Retina (tissue), 1 donor: ENCODE results near the gene DZANK1.
"Not testable (repeated sequence)": the region's sequence is repeated elsewhere in the genome, so short reads cannot be mapped to it uniquely, and the experiment has no call there.

ENCODE experiments used
- DNase-seq: peaks from one replicate; pipeline ENCODE4 v3.0.0-alpha.2; 2016

Gene DZANK1

DNA sequence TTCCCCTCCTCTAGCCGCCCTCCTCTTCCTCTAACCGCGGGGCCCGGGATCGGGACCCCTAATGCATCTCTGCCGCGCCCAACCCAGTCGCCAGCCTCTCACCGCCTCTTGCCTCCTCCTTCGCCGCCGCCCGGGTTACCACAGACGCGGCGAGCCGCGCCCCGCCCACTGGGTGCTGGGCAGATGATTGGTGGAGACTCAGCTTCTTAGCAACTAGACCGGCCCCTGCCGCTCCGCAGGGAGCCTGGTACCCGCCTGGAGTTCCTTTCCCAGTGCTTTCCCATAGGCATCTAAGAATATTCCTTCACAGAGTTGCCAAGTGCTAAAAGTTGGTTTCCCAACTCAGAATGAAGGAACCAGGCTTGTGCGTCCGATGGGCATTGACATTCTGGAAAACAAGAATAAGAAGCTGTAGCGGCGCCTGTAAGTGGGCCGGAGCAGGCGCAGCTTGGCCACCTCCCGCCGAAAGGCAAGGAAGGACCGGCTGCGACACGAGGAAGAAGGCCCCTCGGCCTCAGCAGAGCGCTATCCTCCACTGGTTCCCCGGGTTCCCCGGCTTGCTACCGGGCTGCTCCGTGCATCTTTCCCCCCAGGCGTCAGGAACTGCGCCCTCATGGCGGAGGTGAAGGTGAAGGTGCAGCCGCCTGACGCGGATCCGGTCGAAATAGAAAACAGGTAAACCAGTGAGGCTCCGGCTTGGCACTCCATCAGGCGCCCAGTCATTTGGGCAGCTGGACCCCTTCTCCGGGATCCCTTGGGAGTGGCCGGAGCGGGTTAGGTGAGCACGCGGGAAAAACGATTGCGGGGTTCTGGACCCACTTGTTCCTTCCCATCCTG lies at the start of gene DZANK1, which contains the start of gene POLR3F:
TSS of gene DZANK1 (minus strand) at position 137 of the 837 bp plus-strand sequence. CDS start 1,672 bp downstream, outside the sequence.
TSS of gene POLR3F (plus strand) at position 497 of the 837 bp plus-strand sequence. CDS start at position 614, 117 bp downstream.
- DNase-seq, result peak; percentile 100

GRCh38 chr20:18515973-18516372 lies 49.1 kb upstream of the DZANK1 start:
- no peak for DNase-seq

DNA sequence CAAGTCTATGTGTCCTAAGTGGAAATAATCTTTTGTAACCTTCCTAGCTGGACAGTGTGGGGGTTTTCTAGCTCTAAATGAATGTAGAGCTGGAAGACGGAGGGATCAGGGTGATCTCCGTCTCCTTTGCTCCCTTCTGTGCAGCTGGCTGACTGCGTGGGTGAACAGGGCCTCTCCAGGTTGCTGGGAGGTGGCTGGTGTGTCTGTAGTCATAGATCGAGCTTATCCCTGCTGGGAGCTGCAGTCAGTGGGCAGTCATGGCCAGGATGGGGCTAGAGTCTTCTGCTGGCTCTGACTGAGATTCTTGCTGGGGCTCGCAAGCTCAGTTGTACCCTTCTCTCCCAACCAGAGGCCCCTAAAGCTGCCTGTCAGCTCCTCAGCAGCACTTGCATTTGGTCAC lies 47.3 kb upstream of the DZANK1 start:
- DNase-seq, result no peak

GRCh38 chr20:18513208-18513607 lies 46.4 kb upstream of the DZANK1 start:
- DNase-seq, result no peak

- DNase-seq, result no peak
Measured at GRCh38 chr20:18511571-18511970, 44.7 kb upstream of the DZANK1 start.

DNA sequence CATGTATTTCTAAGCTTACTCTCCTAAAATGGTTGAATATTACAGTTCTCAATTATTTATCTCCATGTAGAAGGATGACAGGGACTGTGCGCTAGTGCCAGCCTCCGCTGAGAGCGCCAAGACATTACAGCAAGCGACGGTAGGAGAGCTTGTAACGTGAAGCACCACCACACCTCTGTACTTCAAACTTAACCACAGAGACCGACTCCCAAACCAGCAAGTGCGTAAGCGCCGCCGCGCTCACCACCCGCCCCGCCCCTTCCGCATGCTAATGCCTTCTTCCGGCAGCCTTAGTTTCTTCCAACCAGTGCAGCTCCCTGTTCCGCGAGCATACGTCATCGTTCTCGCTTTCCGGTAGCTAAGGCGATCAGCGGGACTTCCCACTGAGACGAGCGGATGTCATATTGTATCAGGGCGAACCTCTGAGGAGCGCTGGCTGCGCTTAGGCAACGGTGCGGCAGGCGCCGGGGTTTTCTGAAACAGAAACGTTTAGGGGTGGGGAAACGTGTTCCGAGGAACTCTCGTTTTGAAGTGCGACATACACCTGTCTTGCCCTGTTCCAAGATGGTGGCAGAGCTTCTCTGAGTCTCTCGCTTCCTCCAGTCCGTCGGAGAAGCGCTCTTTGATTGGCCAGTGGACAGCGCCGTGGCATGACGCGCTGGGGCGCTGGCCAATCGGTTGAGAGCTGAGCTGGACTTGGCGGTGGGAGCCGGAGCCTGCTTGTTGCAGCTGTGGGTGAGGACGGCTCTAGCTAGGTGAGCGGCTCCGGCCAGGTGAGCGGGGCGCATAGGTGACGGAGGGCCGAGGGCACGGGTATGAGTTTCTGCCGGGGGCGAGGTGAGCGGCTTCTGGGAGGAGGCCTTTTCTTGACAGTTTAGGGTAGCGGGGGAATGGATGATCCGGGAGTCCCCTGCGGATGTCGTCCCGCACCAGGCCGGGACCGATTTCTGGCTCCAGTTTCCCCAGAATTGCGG lies 40.7 kb upstream of the DZANK1 start, which contains the start of gene SEC23B:
TSS of gene SEC23B (plus strand) at position 723 of the 974 bp plus-strand sequence. CDS start 2,896 bp downstream, outside the sequence.
- peak; percentile 100 for DNase-seq

DNA sequence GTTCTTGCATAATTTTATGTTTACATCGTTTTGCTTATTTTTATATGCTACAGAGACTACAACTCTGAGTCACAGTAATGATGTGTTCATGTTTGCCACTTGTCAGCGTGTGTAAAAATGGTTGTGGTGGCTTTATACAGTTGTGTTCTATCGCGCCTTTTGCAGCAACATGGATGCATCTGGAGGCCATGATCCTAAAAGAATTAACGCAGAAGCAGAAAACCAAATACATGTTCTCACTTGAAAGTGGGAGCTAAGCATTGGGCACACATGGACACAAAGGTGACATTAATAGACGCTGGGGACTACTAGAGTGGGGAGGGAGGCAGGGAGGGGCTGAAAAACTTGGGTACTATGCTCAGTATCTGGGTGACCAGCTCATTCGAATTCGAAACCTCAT lies 39.9 kb upstream of the DZANK1 start:
- DNase-seq, result no peak

DNA sequence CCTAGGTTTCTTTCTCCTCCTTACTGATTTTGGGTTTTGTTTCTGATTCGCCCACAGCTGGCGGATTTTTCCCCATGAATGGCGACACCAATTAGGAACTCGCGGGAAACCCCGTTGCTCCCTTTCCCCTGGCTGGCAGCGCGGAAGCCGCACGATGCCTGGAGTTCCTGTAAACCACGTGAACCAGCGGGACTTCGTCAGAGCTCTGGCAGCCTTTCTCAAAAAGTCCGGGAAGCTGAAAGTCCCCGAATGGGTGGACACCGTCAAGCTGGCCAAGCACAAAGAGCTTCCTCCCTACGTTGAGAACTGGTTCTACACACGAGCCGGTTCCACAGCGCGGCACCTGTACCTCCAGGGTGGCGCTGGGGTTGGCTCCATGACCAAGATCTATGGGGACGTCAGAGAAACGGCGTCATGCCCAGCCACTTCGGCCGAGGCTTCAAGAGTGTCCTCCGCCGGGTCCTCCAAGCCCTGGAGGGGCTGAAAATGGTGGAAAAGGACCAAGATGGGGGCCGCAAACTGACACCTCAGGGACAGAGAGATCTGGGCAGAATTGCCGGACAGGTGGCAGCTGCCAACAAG lies 37.7 kb upstream of the DZANK1 start:
- no peak for DNase-seq

DNA sequence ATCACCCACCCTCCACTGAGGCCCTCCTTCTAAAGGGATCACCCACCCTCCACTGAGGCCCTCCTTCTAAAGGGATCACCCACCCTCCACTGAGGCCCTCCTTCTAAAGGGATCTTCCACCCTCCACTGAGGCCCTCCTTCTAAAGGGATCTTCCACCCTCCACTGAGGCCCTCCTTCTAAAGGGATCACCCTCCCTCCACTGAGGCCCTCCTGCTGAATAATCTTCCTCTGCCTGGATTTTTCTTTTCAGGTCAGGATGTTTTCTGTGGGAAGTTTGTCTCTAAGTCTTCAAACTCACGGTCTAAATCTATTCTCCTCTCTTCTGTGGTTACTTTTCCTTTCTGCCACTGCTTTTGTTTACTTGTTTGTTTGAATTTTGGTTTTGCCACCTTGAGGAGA lies 34.8 kb upstream of the DZANK1 start:
- DNase-seq, result not testable (repeated sequence)

GRCh38 chr20:18497603-18498002 lies 30.8 kb upstream of the DZANK1 start:
- DNase-seq, result no peak

- DNase-seq, result peak; percentile 93
Measured at GRCh38 chr20:18496740-18497592, 30.1 kb upstream of the DZANK1 start, which contains the start of gene RBBP9. Gene RBBP9, minus strand, starts transcription at chr20:18497225. Its CDS starts 58 bp downstream, at chr20:18497167.

DNA sequence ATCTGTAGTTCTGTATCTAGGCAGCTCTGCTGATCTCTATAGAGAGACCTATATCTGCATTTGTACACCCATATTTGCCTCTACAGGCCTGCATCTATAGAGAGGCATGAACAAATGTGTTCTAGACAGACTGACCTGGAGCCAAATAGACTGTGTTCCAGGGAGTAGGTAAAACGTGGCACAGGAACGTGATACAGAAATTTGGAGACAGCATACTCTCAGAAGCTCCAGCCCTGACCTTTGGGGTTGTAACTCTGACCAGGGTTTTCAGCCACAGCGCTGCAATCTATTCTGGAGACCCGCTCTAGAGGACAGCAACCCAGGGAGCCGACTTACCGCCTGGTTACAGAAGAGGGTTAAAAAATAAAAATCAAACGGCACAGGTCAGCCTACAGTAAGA lies 29.2 kb upstream of the DZANK1 start:
- no peak for DNase-seq

- DNase-seq, result no peak
Measured at GRCh38 chr20:18488301-18488700, 21.5 kb upstream of the DZANK1 start.

- DNase-seq, result no peak
Measured at GRCh38 chr20:18481596-18481995, 14.8 kb upstream of the DZANK1 start.

DNA sequence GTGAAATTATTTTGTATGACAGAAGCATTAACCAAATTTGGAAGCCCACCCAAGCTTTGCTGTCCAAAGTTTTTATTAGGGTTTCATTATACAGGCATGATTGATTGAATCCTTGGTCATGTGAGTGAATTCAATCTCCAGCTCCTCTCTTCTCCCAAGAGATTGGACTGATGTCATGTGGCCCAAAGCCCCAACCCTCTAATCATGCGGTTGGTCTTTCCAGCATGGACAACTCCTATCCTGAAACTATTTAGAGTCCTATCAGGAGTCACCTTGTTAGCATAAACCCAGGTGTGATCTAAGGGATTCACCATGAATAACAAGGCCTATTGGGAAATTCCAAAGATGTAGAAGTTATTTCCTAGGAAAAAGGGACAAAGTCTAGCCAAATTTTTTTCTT lies 11.0 kb upstream of the DZANK1 start:
- DNase-seq, result no peak

GRCh38 chr20:18477218-18477617 lies 10.4 kb upstream of the DZANK1 start:
- DNase-seq, result no peak

DNA sequence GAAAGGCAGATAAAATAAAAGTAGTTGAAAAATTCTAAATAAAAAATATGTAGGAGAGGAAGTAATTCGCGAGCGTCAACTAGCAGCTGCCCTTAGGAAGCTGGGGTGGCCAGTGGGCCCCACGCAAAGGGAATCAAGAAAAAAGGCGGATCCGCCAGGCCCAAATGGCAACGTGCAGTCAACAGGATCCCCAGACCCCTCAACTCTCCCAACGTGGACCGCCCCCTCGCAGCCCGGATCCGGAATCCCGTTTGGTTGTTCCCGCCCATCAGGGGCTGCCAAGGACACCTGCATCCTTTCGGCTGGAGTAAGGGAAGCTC lies 296 bp downstream of the DZANK1 start:
- DNase-seq, result no peak

DNA sequence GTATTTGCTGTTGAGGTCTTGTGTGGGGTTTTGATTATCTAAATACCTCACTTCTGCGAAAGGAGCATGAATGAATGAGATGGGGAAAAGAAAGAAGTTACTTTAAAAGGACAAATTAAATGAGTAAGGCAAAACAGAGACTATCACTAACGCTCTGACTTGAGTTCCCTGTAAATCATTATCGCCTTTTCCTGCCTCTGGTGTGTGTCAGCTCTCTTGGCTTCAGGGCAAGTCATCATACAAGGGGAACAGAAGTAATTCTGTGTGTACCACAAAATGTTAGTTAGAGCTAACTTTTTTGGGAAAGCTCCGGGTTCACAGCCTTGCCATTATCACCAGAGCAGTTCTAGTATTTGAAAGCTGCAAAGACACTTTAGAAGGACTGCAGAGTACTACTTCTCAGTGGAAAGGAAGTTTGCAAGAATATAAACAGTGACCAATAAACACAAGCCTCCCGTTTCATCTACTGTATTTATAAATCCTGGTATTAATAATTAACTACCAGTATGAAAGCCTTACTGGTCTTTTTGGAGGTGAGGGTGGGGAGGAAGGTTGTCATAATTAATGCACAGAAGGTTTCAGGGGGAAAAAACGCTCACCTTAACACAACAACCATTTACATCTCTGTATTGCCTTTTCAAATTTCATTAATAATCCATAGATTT lies 1.2 kb downstream of the DZANK1 start:
- no peak for DNase-seq

GRCh38 chr20:18456600-18456999 lies 10.2 kb downstream of the DZANK1 start:
- DNase-seq, result no peak

- no peak for DNase-seq
Measured at GRCh38 chr20:18443886-18444285, 22.9 kb downstream of the DZANK1 start.

- no peak for DNase-seq
Measured at GRCh38 chr20:18440403-18440802, 26.4 kb downstream of the DZANK1 start.
